SIG-M5 treated with dmso at 0.1 percent for 504 hours (cell line): ENCODE data around the gene YIPF6.
A peak's percentile ranks its signal among the peaks of the same experiment; 100 is the strongest.
"Not testable (repeated sequence)": the region's sequence is repeated elsewhere in the genome, so short reads cannot be mapped to it uniquely, and the experiment has no call there.

Experiments used
- DNase-seq: peaks from one replicate; lab custom pipeline; 2025; ENCODE audit not compliant: unreplicated experiment; lab: John Stamatoyannopoulos, UW

Gene YIPF6, protein sequence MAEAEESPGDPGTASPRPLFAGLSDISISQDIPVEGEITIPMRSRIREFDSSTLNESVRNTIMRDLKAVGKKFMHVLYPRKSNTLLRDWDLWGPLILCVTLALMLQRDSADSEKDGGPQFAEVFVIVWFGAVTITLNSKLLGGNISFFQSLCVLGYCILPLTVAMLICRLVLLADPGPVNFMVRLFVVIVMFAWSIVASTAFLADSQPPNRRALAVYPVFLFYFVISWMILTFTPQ

DNA sequence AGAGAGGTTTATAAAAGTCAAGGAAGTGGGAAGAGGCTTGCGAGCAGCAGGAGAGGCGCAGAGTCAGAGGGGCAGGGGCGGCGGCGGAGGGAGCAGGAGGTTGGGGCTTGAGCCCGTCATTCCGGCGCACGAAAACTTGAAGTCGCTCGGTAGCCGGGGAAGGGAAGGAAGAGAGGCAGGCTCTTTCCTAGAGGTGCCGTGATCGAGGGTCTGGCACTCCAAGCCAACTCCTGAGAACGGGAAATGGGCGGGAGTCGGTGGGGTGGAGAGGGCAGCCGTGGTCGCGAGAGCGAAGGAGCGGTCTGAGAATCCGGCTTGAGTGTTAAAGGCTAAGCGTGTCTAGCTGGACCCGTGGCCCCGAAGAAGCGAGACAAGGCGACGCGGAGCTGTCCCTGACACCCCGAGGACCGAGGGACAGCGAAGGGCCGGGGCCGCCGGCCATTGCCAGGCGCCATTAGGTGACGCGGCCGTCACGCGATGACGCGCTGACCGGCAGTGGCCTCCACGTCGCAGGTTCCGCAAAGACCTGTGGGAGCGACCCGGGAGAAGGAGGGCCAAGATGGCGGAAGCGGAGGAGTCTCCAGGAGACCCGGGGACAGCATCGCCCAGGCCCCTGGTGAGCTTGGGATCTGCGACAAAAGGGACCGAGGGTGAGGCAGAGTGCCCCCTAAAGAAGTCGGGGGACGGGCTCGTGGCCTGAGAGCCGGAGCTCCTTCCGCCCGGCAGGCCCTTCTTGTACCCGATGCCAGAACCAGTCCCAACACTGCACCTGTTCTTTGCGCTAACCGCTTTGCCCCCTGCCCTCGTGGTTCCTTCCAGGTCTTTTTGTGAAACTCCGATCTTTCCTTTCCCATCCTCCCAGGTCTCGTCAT is at the start of gene YIPF6:
Gene YIPF6, plus strand, starts transcription at position 544 of the 872 bp plus-strand sequence. Its CDS starts 16 bp downstream, at position 560.
- DNase-seq: peak; percentile 54

DNA sequence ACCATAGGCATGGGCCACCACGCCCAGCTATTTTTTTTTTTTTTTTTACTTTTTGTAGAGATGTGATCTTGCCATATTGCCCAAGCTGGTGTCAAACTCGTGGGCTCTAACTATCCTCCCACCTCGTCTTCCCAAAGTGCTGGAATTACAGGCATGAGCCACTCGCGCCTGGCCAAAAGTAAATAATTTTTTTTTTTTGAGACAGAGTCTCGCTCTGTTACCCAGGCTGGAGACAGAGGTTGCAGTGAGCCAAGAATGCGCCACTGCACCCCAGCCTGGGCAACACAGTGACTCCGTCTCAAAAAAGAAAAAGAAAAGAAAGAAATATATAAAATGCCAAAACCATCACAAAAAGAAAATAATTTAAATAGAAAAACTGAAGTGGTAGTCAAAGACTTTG is 47.1 kb upstream of the YIPF6 start:
- DNase-seq: no peak

DNA sequence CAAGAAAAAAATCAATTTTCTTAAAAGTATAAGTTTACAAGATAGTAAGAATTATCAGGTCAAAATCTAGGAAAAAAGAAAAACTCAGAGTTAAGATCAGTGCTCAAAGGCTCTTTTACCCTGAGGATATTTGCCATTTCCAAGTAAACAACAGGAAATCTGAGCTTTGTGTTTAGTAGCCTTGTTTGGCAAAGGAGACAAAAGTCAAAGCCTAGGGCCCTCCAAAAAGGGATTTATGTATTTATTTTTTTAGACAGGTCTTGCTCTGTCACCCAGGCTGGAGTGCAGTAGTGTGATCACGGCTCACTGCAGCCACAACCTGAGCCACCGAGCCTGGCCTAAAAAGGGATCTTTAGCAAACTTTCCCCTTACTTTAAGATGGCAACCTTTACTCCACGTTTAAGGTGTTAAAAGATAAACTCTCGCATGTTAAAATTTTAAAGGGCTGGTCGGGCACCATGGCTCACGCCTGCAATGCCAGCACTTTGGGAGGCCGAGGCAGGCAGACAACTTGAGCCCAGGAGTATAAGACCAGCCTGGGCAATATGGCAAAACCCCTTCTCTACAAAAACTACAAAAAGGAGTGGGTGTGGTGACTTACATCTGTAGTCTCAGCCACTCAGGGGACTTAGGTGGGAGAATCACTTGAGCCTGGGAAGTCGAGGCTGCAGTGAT is 44.2 kb upstream of the YIPF6 start:
- no peak for DNase-seq

DNA sequence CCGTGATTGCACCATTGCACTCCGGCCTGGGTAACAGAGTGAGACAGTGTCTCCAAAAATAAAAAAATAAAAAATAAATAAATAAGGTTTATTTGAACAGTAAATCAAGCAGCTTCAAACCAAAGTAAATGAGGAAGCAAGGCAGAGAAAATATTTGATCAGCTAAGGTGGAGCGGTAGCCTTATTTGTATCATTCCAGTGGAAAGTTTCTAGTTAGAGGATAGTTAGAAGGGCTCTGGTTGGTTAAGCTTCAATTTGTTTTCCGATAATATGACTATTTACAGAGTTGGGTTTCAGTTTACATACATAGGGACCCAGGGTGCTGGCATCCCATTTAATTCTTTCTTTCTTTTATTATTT is 43.7 kb upstream of the YIPF6 start:
- DNase-seq: peak; percentile 0

DNA sequence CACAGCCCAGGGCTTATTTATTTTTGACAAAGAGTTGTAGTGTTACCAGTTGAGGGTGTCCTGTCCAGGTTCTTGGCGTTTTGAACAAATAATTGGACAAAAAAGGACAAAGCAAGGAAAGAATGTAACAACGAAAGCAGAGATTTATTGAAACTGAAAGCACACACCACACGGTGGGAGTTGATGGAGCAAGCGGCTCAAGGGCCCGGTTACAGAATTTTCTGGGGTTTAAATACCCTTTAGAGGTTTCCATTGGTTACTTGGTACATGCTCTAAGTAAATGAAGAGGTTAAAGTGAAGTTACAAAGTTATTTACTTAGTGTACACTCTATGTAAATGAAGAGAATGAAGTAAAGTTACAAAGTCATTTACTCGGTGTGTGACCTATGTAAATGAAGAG is 37.8 kb upstream of the YIPF6 start:
- DNase-seq: no peak

DNA sequence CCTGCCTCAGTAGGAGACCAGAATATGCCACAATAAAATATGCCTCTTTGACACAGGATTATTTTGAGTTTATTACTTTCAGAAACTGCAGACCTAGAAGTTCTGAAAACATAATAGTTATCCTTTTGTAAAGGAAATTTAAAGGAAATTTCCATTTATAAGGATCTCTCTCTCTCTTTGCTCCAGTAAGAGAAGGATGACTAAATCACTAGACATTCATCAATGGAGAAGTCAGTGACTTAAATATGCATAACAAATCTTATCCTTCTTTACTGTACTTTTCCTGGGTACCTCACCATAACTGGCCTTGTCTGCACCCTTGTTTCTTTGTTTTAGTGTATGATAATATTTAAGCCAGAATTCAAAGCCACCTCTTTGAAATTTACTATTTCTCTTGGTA is 37.3 kb upstream of the YIPF6 start:
- DNase-seq: no peak

DNA sequence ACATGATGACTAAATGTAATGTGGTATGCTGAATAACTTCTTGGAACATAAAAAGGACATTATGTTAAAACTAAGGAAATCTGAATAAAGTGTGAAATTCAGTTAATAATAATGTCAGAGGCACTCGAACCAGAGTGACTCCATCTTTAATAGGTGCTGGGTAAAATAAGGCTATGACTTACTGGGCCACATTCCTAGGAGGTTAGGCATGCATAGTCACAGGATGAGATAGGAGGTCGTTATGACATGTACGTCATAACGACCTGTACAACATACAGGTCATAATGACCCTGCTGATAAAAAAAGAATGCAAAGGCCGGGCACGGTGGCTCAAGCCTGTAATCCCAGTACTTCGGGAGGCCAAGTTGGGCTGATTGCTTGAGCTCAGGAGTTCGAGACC is 36.7 kb upstream of the YIPF6 start:
- no peak for DNase-seq

DNA sequence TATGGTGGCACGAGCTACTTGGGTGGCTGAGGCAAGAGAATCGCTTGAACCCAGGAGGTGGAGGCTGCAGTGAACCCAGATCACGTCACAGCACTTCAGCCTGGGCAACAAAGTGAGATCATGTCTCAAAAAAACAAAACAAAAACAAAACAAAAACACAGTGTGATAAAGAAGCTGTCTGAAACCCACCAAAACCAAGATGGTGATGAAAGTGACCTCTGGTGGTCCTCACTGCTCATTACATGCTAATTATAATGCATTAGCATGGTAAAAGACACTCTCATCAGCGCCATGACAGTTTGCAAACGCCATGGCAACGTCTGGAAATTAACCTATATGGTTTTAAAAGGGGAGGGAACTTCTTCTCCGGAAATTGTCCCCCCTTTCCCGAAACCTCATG is 36.2 kb upstream of the YIPF6 start:
- peak; percentile 1 for DNase-seq

DNA sequence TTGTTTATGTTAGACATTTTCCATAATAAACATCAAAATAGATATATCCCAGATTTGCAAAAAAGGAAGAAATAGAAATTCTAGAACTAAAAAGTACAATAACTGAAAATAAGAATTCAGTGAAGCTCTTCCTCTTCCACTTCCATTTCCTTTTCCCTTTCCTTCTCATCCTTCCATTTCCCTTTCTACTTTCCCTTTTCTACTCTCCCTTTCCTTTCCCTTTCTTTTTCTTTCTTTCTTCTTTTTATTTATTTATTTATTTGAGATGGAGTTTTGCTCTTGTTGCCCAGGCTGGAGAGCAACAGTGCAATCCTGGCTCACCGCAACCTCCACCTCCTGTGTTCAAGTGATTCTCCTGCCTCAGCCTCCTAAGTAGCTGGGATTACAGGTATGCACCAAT is 35.0 kb upstream of the YIPF6 start:
- DNase-seq: no peak

DNA sequence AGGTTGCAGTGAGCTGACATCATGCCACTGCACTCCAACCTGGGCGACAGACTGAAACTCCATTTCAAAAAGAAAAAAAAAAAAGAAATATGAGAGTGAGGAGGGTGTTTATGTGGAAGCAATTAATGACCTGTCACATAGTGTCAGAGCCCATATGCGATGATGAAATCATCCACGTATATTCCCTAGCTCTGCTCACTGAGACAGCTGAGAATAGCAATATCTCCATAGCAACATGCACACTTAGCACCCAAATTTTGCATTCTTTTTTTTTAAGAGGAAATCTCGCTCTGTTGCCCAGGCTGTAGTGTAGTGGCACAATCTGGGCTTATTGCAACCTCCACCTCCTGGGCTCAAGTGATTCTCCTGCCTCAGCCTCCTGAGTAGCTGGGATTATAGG is 34.1 kb upstream of the YIPF6 start:
- DNase-seq: no peak

DNA sequence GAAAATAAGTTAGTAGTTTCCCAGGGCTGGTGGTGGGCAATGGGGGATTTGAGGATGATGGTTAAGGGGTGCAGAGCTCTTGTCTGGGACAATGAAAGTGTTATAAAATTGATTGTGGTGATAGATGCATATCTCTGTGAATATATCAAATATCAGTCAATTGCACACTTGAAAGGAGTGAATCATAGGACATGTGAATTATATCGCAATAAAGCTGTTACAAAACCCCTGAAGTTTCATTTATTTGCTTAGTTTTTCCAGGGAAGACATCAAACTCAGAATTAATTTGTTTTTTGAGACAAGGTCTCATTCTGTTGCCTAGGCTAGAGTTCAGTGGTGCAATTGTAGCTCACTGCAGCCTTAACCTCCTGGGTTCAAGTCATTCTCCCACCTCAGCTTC is 17.9 kb upstream of the YIPF6 start:
- no peak for DNase-seq

DNA sequence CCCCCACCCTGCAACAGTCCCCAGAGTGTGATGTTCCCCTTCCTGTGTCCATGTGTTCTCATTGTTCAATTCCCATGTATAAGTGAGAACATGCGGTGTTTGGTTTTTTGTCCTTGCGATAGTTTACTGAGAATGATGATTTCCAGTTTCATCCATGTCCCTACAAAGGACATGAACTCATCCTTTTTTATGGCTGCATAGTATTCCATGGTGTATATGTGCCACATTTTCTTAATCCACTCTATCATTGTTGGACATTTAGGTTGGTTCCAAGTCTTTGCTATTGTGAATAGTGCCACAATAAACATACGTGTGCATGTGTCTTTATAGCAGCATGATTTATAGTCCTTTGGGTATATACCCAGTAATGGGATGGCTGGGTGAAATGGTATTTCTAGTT is 12.7 kb upstream of the YIPF6 start:
- not testable (repeated sequence) for DNase-seq

DNA sequence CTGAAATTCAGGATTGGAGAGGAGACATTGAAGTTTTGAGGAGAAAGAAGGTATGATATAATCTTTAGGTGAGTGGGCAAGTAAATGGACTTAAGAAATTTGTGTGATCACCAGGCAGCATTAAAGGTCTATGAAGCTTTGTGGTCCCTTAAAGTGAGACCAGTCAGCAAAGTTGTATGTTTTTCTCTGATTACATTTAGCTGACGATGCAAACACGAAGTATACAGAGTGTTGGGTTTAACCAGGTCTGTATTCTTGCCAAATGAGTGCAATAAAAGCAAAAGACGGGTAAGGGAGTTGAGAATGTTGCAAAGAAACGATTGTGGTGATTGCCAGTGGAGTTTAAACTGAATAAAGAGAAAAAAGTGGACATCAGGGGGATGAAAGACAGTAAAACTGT is 11.6 kb upstream of the YIPF6 start:
- DNase-seq: no peak

DNA sequence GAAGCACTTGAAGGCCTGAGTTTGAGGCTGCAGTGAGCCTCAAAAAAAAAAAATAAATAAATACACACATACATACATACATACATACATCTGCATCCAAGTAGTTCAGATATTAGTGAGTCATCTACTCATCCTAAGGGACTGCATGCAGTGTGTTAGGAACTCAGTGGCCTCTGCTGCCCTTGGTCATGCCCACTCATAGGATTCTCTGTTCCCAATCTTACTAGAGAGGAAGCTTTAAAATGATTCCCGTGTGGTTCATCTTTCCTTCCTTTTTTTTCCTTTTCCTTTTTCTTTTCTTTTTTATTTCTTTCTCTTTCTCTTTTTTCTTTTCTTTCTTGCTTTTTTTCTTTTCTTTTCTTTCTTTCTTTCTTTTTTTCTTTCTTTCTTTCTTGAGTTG is 10.9 kb upstream of the YIPF6 start:
- no peak for DNase-seq

DNA sequence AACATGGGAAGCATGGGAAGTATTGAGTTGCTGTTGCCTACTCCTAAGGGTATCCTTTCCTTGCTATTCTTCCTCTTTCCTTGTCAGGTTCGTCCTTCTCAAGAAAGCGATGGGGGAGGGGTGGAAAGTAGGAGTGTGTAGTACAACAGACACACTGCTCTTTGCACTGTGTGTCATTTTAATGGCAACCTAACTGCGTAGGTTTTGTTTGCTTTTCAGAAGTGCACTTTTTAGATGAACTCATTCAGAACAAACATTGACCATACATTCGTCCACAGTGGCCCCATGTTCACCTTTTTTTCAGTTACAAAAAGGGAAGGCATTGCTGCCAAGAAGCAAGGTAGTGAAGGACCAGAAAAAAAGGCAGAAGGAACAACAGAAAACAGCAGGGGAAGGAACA is 10.2 kb upstream of the YIPF6 start:
- no peak for DNase-seq

DNA sequence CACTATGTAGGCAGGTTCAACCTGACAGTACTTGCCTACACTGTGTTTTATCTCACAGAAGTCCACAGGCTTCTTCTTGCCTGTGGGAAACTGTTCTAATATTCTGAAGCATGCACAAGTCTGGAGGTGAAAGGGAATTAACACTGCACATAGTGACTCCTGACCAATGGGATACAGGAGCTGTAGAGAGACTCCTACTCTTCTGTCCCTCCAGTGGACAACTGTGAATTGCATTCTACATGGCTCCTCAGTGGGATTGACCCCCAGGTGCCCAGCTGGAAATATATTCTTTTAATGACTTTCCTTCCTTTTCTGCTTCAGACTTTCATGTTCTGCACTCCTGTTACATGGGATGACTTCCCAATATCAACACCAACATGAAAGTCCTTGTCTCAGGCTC is 8.2 kb upstream of the YIPF6 start:
- DNase-seq: no peak

DNA sequence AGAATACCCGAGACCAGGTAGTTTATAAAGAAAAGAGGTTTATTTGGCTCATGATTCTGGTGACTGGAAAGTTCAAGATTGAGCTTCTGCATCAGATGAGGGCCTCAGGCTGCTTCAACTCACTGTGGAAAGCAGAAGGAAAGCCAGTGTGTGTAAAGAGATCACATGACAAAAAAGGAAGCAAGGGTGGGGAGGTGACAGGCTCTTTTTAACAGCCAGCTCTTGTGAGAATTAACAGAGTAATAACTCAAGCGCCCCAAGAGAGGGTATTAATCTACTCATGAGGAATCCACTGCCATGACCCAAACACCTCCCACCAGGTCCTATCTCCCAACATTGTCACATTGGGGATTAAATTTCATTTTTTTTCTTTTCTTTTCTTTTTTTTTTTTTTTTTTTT is 6.3 kb upstream of the YIPF6 start:
- no peak for DNase-seq

DNA sequence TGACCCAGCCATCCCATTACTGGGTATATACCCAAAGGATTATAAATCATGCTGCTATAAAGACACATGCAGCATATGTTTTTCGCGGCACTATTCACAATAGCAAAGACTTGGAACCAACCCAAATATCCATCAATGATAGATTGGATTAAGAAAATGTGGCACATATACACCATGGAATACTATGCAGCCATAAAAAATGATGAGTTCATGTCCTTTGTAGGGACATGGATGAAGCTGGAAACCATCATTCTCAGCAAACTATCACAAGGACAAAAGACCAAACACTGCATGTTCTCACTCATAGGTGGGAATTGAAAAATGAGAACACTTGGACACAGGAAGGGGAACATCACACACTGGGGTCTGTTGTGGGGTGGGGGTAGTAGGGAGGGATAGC is 5.1 kb upstream of the YIPF6 start:
- not testable (repeated sequence) for DNase-seq

DNA sequence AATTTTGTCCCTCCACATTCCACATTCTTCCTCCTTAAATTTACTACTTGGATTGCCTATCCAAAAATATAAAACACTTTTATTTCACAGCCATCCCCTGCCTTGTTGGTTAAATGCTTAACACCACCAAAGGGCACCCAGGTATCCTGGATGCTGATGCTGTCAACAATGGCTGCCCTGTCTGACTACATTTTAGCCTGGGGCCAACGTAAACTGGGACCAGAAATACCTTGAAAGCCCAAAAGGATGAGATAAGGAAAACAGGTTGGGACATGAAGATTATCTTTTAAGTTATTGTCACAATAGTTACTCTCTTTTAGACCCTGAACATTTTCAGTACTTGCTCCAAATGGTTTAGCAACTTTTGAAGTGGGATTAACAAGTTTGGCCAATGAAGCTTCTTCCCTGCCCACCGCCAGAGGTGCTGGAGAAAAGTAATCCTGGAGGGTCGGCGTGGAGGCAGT is 775 bp upstream of the YIPF6 start:
- DNase-seq: no peak

DNA sequence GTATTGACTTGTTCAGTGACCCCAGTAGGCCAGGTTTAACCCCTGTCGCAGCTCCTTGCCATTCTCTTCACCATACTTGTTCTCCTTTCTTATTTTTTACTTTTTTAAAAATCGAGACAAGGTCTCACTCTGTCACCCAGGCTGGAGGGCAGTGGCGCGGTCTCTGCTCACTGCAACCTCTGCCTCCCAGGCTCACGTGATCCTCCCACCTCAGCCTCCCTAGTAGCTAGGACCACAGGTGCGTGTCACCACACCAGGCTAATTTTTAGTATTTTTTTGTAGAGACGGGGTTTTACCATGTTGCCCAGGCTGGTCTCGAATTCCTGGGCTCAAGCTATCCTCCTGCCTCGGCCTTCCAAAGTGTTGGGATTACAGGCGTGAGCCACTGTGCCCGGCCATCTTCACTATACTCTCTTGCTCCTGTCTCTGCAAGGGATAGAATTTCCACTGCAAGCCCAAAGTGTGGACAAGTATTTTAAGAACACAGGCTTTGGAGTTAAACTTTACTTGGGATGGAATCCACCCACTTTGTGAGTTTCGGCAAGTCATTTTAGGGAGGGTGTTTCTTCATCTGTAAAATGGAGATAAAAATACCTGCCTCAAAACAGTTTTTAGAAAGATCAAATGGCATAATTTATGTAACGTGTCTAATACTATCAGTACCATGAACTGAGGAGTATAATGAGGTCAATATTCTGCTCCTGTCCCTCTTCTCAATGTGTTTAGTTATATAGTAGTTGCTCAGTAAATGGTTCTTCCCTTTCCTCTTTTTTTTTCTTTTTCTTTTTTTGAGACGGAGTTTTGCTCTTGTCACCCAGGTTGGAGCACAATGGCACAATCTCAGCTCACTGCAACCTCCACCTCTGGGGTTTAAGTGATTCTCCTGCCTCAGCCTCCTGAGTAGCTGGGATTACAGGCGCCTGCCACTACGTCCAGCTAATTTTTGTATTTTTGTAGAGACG is 973 bp downstream of the YIPF6 start:
- no peak for DNase-seq
